HCT116 (cell line): ENCODE data around the gene NEDD4L. TPM values are rescaled to one million over a fixed set of nuclear protein-coding genes. Genes with fewer than 3 reads are reported as not detected.

Source experiments
- ATAC-seq: fragments of 200-7000 bp; cut with Tn5 transposase; 2 replicates; pipeline ENCODE4 v1.9.1; 2020; ENCODE audit warnings: mild to moderate bottlenecking, moderate library complexity
- BruUV-seq: library from RNA; stranded (reverse); fragments of 400-500 nt; replicated peaks from 2 replicates; lab custom pipeline; 2021; lab: Mats Ljungman, UMichigan
- CTCF ChIA-PET: fragments of 300-600 bp; sonication (Branson Sonifier 250); formaldehyde crosslinking; loops from one replicate; lab custom pipeline; 2021; ENCODE audit warnings: antibody characterized with exemption; lab: Charles Lee
- POLR2A ChIA-PET: fragments of 300-600, 350-600 bp; sonication (Branson Sonifier 250); formaldehyde crosslinking; loops from one replicate; lab custom pipeline; 2021; ENCODE audit warnings: antibody characterized with exemption; lab: Charles Lee
- RAD21 ChIA-PET, 2 experiments: fragments of 300-600 bp; sonication (Branson Sonifier 250); formaldehyde crosslinking; loops; one replicate each; lab custom pipeline; 2023; ENCODE audit warnings: low total read pairs in 2 of 2; ENCODE audit not compliant: uncharacterized antibody in 2 of 2, unreplicated experiment in 2 of 2, low non-redundant PET in 1 of 2; lab: Charles Lee
- DNase-seq: peaks from one replicate; pipeline ENCODE4 v3.0.0-alpha.2; 2010; ENCODE audit warnings: low read depth, low spot score
- H2AFZ ChIP-seq: fragments of 200-600 bp; shearing (Covaris generic), sonication (generic); 2 replicates; pipeline ENCODE4 v1.6.1; 2017; ENCODE audit warnings: low read depth, mixed run types, mixed read lengths, antibody characterized with exemption, low read length; ENCODE audit not compliant: poor library complexity, severe bottlenecking
- H3K27ac ChIP-seq: 2 replicates; pipeline ENCODE4 v1.5.1; 2012; ENCODE audit warnings: low read depth, low read length
- H3K27me3 ChIP-seq: fragments of 200-600 bp; sonication (generic); 2 replicates; pipeline ENCODE4 v1.6.1; 2016; ENCODE audit warnings: mixed run types, low read length, mixed read lengths; ENCODE audit not compliant: insufficient read depth
- H3K36me3 ChIP-seq, 2 experiments: fragments of 200-500 bp in 1 of 2; fragments of 200-600 bp in 1 of 2; sonication (Bioruptor generic) in 1 of 2; sonication (generic) in 1 of 2; 2 replicates each; pipeline versions ENCODE4 v1.5.1 to v1.6.1; 2014 to 2016; ENCODE audit warnings: low read length in 2 of 2, inconsistent platforms in 1 of 2, mixed read lengths in 1 of 2, mixed run types in 1 of 2; ENCODE audit not compliant: insufficient read depth in 2 of 2, control insufficient read depth in 1 of 2
- H3K4me1 ChIP-seq, 2 experiments: fragments of 200-600 bp in 1 of 2; sonication (generic) in 1 of 2; 2 replicates each; pipeline versions ENCODE4 v1.5.1 to v1.6.1; 2012 to 2017; ENCODE audit warnings: low read length in 2 of 2, inconsistent platforms in 1 of 2, mild to moderate bottlenecking in 1 of 2, mixed read lengths in 1 of 2, mixed run types in 1 of 2, moderate library complexity in 1 of 2; ENCODE audit not compliant: insufficient read depth in 2 of 2, control insufficient read depth in 1 of 2
- H3K4me2 ChIP-seq: fragments of 200-600 bp; sonication (generic); 2 replicates; pipeline ENCODE4 v1.6.1; 2017; ENCODE audit warnings: mixed run types, low read length, mixed read lengths
- H3K4me3 ChIP-seq, 2 experiments: fragments of 200-600 bp in 1 of 2; sonication (generic) in 1 of 2; replicated peaks in 1 of 2; 2 replicates each; pipeline ENCODE4 v1.5.1; 2011 to 2016; ENCODE audit warnings: low read length in 2 of 2, control low read depth in 1 of 2, low read depth in 1 of 2, mild to moderate bottlenecking in 1 of 2, mixed read lengths in 1 of 2, mixed run types in 1 of 2
- H3K79me2 ChIP-seq: fragments of 200-600 bp; sonication (generic); 2 replicates; pipeline ENCODE4 v1.6.1; 2017; ENCODE audit warnings: mild to moderate bottlenecking, mixed run types, low read length, moderate library complexity, mixed read lengths; ENCODE audit not compliant: insufficient read depth
- H3K9ac ChIP-seq: fragments of 200-600 bp; sonication (generic); 2 replicates; pipeline ENCODE4 v1.6.1; 2016; ENCODE audit warnings: low read length, mixed read lengths
- H3K9me2 ChIP-seq: fragments of 200-600 bp; sonication (generic), shearing (Covaris generic); 2 replicates; pipeline ENCODE4 v1.6.1; 2017; ENCODE audit warnings: mixed run types, mild to moderate bottlenecking, moderate library complexity; ENCODE audit not compliant: insufficient read depth
- H3K9me3 ChIP-seq, 2 experiments: fragments of 200-500 bp in 1 of 2; fragments of 200-600 bp in 1 of 2; sonication (Bioruptor generic) in 1 of 2; sonication (generic) in 1 of 2; 2 replicates each; pipeline ENCODE4 v1.6.1; 2014 to 2017; ENCODE audit warnings: low read length in 2 of 2, mixed read lengths in 2 of 2, inconsistent platforms in 1 of 2, low read depth in 1 of 2, mild to moderate bottlenecking in 1 of 2, mixed run types in 1 of 2, moderate library complexity in 1 of 2; ENCODE audit not compliant: control insufficient read depth in 1 of 2, insufficient read depth in 1 of 2
- H4K20me1 ChIP-seq: fragments of 200-600 bp; sonication (generic), shearing (Covaris generic); 2 replicates; pipeline ENCODE4 v1.6.1; 2017; ENCODE audit warnings: mixed run types, mild to moderate bottlenecking, moderate library complexity; ENCODE audit not compliant: insufficient read depth
- CTCF ChIP-seq, 3 experiments: fragments of 200-600 bp in 1 of 3; sonication (generic) in 1 of 3; IDR thresholded peaks in 2 of 3; conservative IDR thresholded peaks in 1 of 3; 2 replicates each; pipeline ENCODE4 v1.5.1; 2012 to 2017; ENCODE audit warnings: low read depth in 2 of 3, low read length in 2 of 3, antibody characterized with exemption in 1 of 3, borderline replicate concordance in 1 of 3, control low read depth in 1 of 3, mild to moderate bottlenecking in 1 of 3, mixed read lengths in 1 of 3, mixed run types in 1 of 3, moderate library complexity in 1 of 3; ENCODE audit not compliant: insufficient read depth in 1 of 3
- EGR1 ChIP-seq: IDR thresholded peaks from 2 replicates; pipeline ENCODE4 v1.6.1; 2012; ENCODE audit warnings: low read depth
- ELF1 ChIP-seq: IDR thresholded peaks from 2 replicates; pipeline ENCODE4 v1.6.1; 2012; ENCODE audit warnings: low read depth, borderline replicate concordance
- EZH2 ChIP-seq: fragments of 200-600 bp; sonication (generic); IDR thresholded peaks from 2 replicates; pipeline ENCODE4 v1.6.1; 2017; ENCODE audit warnings: antibody characterized with exemption, mixed run types
- JUND ChIP-seq: IDR thresholded peaks from 2 replicates; pipeline ENCODE4 v1.6.1; 2012
- MAX ChIP-seq: IDR thresholded peaks from 2 replicates; pipeline ENCODE4 v1.6.1; 2012
- POLR2A ChIP-seq: IDR thresholded peaks from 2 replicates; pipeline ENCODE4 v1.7.0; 2011; ENCODE audit warnings: borderline replicate concordance; ENCODE audit not compliant: insufficient read depth, insufficient read length; ENCODE audit errors: extremely low read depth
- POLR2AphosphoS5 ChIP-seq: IDR thresholded peaks from 2 replicates; pipeline ENCODE4 v1.6.1; 2011; ENCODE audit warnings: mild to moderate bottlenecking, low read depth, low read length, moderate library complexity
- REST ChIP-seq: IDR thresholded peaks from 2 replicates; pipeline ENCODE4 v1.6.1; 2012; ENCODE audit warnings: low read depth
- SIN3A ChIP-seq: IDR thresholded peaks from 2 replicates; pipeline ENCODE4 v1.6.1; 2012; ENCODE audit warnings: low read depth
- TCF7L2 ChIP-seq: IDR thresholded peaks from 2 replicates; pipeline ENCODE4 v1.7.0; 2011; ENCODE audit warnings: borderline replicate concordance, inconsistent platforms; ENCODE audit not compliant: insufficient read depth, insufficient read length; ENCODE audit errors: extremely low read depth
- ZFX ChIP-seq: fragments of 450-650 bp; IDR thresholded peaks from 2 replicates; pipeline ENCODE4 v1.6.1; 2017
- ZNF274 ChIP-seq: fragments of 200-500 bp; sonication (Bioruptor generic); IDR thresholded peaks from 2 replicates; pipeline ENCODE4 v1.6.1; 2014; ENCODE audit warnings: mild to moderate bottlenecking, low read depth, low read length, inconsistent platforms
- intact Hi-C: fragments of 100-400 bp; cut with micrococcal nuclease; formaldehyde crosslinking; loops from 2 replicates; pipeline ENCODE4 v1.10.0; 2022
- total RNA-seq: library from RNA; stranded (reverse); gene quantifications from one replicate; pipeline ENCODE4 v1.2.1, GENCODE V29; 2021; ENCODE audit not compliant: unreplicated experiment

Gene NEDD4L
- total RNA-seq, 1 experiment from 2014 or later: 41.5 TPM

GRCh38 chr18:58028109-58028784, 15.8 kb upstream of the NEDD4L start (continued):
- TF ChIP-seq POLR2A: no peak

- DNase-seq: no peak
- intact Hi-C loops: no loop called here
- Histone ChIP-seq H3K27me3 (no peaks in the 10 kb centered on the region), H3K4me3 (no peak overlapping the region), H3K27ac (no peak overlapping the region), H3K9me3 (no peaks in the 10 kb centered on the region), H4K20me1 (no peaks in the 10 kb centered on the region), H3K4me1 (no peaks in the 10 kb centered on the region), H3K9ac (no peak overlapping the region), H3K4me2 (no peak overlapping the region), H3K79me2 (no peaks in the 10 kb centered on the region), H3K36me3 (no peaks in the 10 kb centered on the region), H3K9me2 (no peaks in the 10 kb centered on the region), H2AFZ (no peak overlapping the region)
- CTCF ChIA-PET: interaction anchor here (1.7 kb wide), 1 partner anchor 11 kb away, joined by 4 read pairs; the partner anchor contains the start of gene NEDD4L
- no TSS peak for BruUV-seq
- no peak for ATAC-seq
- TF ChIP-seq JUND (no peak), POLR2AphosphoS5 (no peak), TCF7L2 (no peak), MAX (no peak), EGR1 (no peak), SIN3A (no peak), ZFX (no peak)
- RAD21 ChIA-PET: no interaction called here
- POLR2A ChIA-PET: no interaction called here
Observed at GRCh38 chr18:58032233-58032632, 11.8 kb upstream of the NEDD4L start.

- Histone ChIP-seq H3K9ac (no peak overlapping the region), H3K27ac (no peak overlapping the region), H3K79me2 (no peaks in the 10 kb centered on the region), H3K4me2 (no peak overlapping the region), H3K4me1 (no peaks in the 10 kb centered on the region), H3K9me2 (no peaks in the 10 kb centered on the region), H3K9me3 (no peaks in the 10 kb centered on the region), H4K20me1 (no peaks in the 10 kb centered on the region), H3K36me3 (no peaks in the 10 kb centered on the region), H3K4me3 (no peak overlapping the region), H2AFZ (no peak overlapping the region), H3K27me3 (no peaks in the 10 kb centered on the region)
- intact Hi-C loops: no loop called here
- POLR2A ChIA-PET: no interaction called here
- RAD21 ChIA-PET: no interaction called here
- BruUV-seq: no TSS peak
- DNase-seq (no peak), ATAC-seq (no peak)
- CTCF ChIA-PET: interaction anchor here (1.7 kb wide), 1 partner anchor 10 kb away, joined by 4 read pairs; the partner anchor contains the start of gene NEDD4L
- TF ChIP-seq REST (no peak), EZH2 (no peak), ZFX (no peak), CTCF (IDR thresholded peaks at IDR 0.05 in 2 of 3, conservative IDR thresholded peaks at IDR 0.05 in 1 of 3; ENCODE audit: borderline replicate concordance in 1 of 3, insufficient read depth in 1 of 3, low read depth in 2 of 3, low read length in 2 of 3) (no peak), ZNF274 (no peak), POLR2A (no peak), ELF1 (no peak)
Observed at GRCh38 chr18:58033216-58033615, 10.8 kb upstream of the NEDD4L start.
